Stomach (tissue), 9 donors: ENCODE data around the gene XRCC5. TPM values are rescaled to one million over a fixed set of nuclear protein-coding genes. Genes with fewer than 3 reads are reported as not detected.

Experiments
- DNase-seq, 2 donors: peaks; one replicate each; pipeline versions ENCODE4 v3.0.0 to v3.0.0-alpha.2; 2013 to 2019
- H3K27ac ChIP-seq, 5 donors: fragments of 200-600 bp in 4 of 5; sonication (generic) in 4 of 5; one replicate each; pipeline ENCODE4 v1.5.1; 2013 to 2019; ENCODE audit warnings: mild to moderate bottlenecking in 1 of 5, moderate library complexity in 1 of 5
- H3K27me3 ChIP-seq, 3 donors: fragments of 200-600 bp; sonication (generic); one replicate each; pipeline ENCODE4 v1.5.1; 2017 to 2019; ENCODE audit warnings: mixed run types in 1 of 3
- H3K36me3 ChIP-seq, 4 donors: fragments of 200-600 bp; sonication (generic); 1 replicate in 3 of 4; 2 replicates in 1 of 4; pipeline ENCODE4 v1.5.1; 2016 to 2019
- H3K4me1 ChIP-seq, 4 donors: fragments of 200-600 bp; sonication (generic); one replicate each; pipeline ENCODE4 v1.5.1; 2016 to 2019
- H3K4me3 ChIP-seq, 4 donors: fragments of 200-600 bp; sonication (generic) in 3 of 4; one replicate each; pipeline ENCODE4 v1.5.1; 2016 to 2019; ENCODE audit warnings: mild to moderate bottlenecking in 1 of 4
- H3K9me3 ChIP-seq, 4 donors: fragments of 200-600 bp; sonication (generic); one replicate each; pipeline ENCODE4 v1.5.1; 2016 to 2019
- EP300 ChIP-seq: sonication (generic); formaldehyde crosslinking; IDR thresholded peaks from one replicate; pipeline ENCODE4 v1.6.1; 2017; ENCODE audit warnings: antibody characterized with exemption
- POLR2A ChIP-seq, 4 donors: fragments of 450-650 bp; IDR thresholded peaks; one replicate each; pipeline ENCODE4 v1.6.1; 2016; ENCODE audit warnings: antibody characterized with exemption in 4 of 4, control low read depth in 2 of 4, mild to moderate bottlenecking in 1 of 4, moderate library complexity in 1 of 4
- POLR2AphosphoS5 ChIP-seq, 3 donors: sonication (generic); formaldehyde crosslinking; IDR thresholded peaks; one replicate each; pipeline ENCODE4 v1.6.1; 2016; ENCODE audit warnings: antibody characterized with exemption in 3 of 3
- WGBS, 5 donors: extraction: QIAGEN DNeasy Blood & Tissue Kit in 3 of 5; methylation state at CpG; one replicate each; pipeline versions ENCODE4 v1.1.5 to v1.1.7; 2013 to 2018; 5-methylcytosine and 5-hydroxymethylcytosine counted together
- intact Hi-C: fragments of 100-400 bp; cut with DNase I; formaldehyde crosslinking; loops from one replicate; pipeline ENCODE4 v1.15.1; 2023; ENCODE audit warnings: low total_unique reads
- polyA plus RNA-seq, 3 donors: library from polyadenylated mRNA; stranded (reverse); fragments of 200-250 nt; gene quantifications; one replicate each; pipeline ENCODE4 v1.2.3, GENCODE V29; 2013
- total RNA-seq, 5 donors: library from RNA; depleted of rRNA; stranded (reverse); fragments of >200 nt; gene quantifications; one replicate each; pipeline versions ENCODE4 v1.1.0 to v1.2.3, GENCODE V29; 2014 to 2016
- TF ChIP-seq, protein P1 (sequence below), 7 experiments: fragments of 450-650 bp in 4 of 7; fragments of 200-600 bp in 3 of 7; sonication (generic) in 3 of 7; IDR thresholded peaks; one replicate each; pipeline ENCODE4 v1.5.1; 2016 to 2019; ENCODE audit warnings: antibody characterized with exemption in 7 of 7, control low read depth in 2 of 7, mild to moderate bottlenecking in 1 of 7
- donor health status: healthy with polysubstance abuse.
- donor health status: Bipolar disorder and iron deficiency.
- donor health status: healthy.

XRCC5 gene
- total and polyA plus RNA-seq, 8 donors: 70.2 to 302 (median 92.9) TPM

DNA sequence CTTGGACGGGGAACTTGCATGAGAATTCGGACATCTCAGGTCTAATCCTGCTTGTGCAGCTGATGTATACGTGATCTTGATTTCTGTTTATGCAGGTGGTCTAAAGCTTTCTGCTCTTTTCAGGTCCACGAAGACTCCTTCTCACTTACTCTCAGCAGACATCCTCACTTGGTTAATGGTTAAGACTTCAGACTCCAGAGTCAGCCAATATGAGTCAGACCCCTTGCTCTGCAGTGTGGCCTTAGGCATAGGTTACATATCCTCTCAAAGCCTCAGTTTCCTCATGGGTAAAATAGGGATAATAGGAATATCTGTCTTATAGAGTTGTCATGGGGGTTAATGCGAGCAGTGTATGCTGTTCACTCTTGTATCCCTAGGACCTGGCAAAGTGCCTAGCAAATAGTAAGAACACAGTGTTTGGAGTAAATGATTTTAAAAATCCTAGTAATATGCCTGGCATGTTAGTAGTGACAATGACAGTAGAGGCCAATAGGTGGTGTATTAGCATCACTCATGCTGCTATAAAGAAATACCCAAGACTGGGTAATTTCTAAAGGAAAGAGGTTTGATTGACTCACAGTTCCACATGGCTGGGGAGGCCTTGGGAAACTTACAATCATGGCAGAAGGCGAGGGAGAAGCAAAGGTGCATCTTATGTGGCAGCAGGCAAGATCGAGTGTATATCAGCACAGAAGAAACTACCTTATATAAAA, 42.3 kb downstream of the XRCC5 start:
- TF ChIP-seq POLR2A (IDR thresholded peaks at IDR 0.05) (no peak), POLR2AphosphoS5 (IDR thresholded peaks at IDR 0.05) (no peak), EP300 (no peak)
- TF ChIP-seq, protein P1, sequence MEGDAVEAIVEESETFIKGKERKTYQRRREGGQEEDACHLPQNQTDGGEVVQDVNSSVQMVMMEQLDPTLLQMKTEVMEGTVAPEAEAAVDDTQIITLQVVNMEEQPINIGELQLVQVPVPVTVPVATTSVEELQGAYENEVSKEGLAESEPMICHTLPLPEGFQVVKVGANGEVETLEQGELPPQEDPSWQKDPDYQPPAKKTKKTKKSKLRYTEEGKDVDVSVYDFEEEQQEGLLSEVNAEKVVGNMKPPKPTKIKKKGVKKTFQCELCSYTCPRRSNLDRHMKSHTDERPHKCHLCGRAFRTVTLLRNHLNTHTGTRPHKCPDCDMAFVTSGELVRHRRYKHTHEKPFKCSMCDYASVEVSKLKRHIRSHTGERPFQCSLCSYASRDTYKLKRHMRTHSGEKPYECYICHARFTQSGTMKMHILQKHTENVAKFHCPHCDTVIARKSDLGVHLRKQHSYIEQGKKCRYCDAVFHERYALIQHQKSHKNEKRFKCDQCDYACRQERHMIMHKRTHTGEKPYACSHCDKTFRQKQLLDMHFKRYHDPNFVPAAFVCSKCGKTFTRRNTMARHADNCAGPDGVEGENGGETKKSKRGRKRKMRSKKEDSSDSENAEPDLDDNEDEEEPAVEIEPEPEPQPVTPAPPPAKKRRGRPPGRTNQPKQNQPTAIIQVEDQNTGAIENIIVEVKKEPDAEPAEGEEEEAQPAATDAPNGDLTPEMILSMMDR (IDR thresholded peaks at IDR 0.05): no peak
- 84 to 93% (median 89%) methylated on average over 7 of the region's 7 CpGs for WGBS, 5 donors
- DNase-seq: no peak
- no peak overlapping the region for H3K4me3 ChIP-seq
- intact Hi-C loops: no loop called here
- H3K27ac ChIP-seq: no peak overlapping the region
- no peaks in the 10 kb centered on the region for H3K4me1 ChIP-seq
- H3K36me3 ChIP-seq: peaks cover 66 to 100% (median 98%) of the 10 kb centered on the region in 4 donors
- H3K27me3 ChIP-seq: no peaks in the 10 kb centered on the region
- H3K9me3 ChIP-seq: no peaks in the 10 kb centered on the region

DNA sequence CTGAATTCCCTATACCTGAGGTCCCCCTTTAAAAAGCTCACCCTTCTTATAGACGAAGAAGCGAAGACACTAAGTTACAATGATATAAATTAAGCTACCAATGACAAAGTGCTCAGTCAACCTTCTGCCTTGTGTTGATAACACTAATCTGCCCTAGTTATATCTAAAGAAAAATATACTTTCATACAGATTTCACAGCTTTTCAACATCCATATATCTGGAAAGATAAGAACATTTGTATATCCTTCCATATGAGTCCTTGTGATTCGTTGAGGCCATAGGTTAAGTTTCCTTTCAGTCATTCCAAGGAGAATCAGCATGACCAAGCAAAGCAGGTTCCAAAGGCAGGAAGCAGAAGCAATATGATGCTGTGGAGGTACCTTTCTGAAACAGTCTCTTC, 46.8 kb downstream of the XRCC5 start:
- 78 to 84% (median 83%) methylated on average over 3 of the region's 3 CpGs for WGBS, 5 donors
- Histone ChIP-seq H3K4me1 (no peaks in the 10 kb centered on the region), H3K4me3 (no peak overlapping the region), H3K27ac (no peak overlapping the region), H3K27me3 (no peaks in the 10 kb centered on the region), H3K9me3 (no peaks in the 10 kb centered on the region), H3K36me3 (peaks cover 44 to 92% (median 79%) of the 10 kb centered on the region in 4 donors)
- intact Hi-C loops: no loop called here
- TF ChIP-seq EP300 (no peak), POLR2AphosphoS5 (IDR thresholded peaks at IDR 0.05) (no peak), POLR2A (IDR thresholded peaks at IDR 0.05) (no peak)
- TF ChIP-seq, protein P1 (IDR thresholded peaks at IDR 0.05): no peak
- DNase-seq: no peak

DNA sequence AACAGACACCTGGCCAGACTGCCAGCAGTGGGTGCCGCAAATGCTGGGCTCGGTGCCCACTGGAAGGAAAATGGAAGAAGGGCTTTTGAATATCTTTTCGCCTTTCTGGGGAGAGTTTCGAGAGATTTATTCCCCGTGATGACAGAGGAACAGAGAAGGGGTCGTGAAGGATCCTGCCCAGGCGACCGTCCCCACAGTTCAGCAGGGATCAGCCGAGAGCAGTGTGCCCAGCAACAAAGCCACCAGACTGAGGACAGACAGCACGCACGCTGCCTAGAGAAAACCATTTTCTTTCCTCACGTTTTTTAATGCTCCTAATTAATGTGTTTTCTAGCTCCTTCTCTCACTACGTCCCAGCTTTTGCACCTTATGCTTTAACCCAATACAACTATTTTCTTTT, 47.7 kb downstream of the XRCC5 start:
- Histone ChIP-seq H3K36me3 (peaks cover 44 to 92% (median 79%) of the 10 kb centered on the region in 4 donors), H3K4me1 (no peaks in the 10 kb centered on the region), H3K4me3 (no peak overlapping the region), H3K27me3 (no peaks in the 10 kb centered on the region), H3K27ac (no peak overlapping the region), H3K9me3 (no peaks in the 10 kb centered on the region)
- intact Hi-C loops: no loop called here
- 95 to 99% (median 97%) methylated on average over 13 of the region's 13 CpGs for WGBS, 5 donors
- DNase-seq: no peak
- TF ChIP-seq, protein P1 (IDR thresholded peaks at IDR 0.05): no peak
- TF ChIP-seq EP300: no peak
- TF ChIP-seq POLR2AphosphoS5 (IDR thresholded peaks at IDR 0.05): no peak
- no peak for TF ChIP-seq POLR2A (IDR thresholded peaks at IDR 0.05)

DNA sequence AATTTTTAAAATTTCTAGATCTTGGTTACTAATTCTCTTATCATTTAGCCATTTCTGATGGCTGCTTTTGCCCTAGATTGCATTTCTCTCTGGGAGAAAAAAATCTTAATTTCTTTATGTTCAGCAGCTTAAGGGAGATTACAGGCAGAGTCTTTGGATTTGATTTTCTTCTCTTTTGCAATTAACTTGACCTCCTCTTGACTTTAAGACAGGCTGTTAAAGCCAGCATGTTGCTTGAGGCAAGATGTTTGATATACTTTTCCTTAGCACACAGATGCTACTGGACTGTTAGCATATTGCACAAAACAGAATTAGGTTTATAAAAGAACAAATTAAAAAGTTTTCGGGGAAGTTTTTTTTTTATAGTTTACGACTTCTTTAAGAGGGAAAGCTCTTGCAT, 50.0 kb downstream of the XRCC5 start:
- peaks cover 52 to 92% (median 79%) of the 10 kb centered on the region in 4 donors for H3K36me3 ChIP-seq

More for the DNA sequence above, 50.0 kb downstream of the XRCC5 start:
- Histone ChIP-seq H3K4me1 (peaks cover 0 to 10% (median 0%) of the 10 kb centered on the region in 4 donors), H3K4me3 (no peak overlapping the region), H3K27ac (no peak overlapping the region), H3K9me3 (no peaks in the 10 kb centered on the region), H3K27me3 (no peaks in the 10 kb centered on the region)
- DNase-seq: no peak
- TF ChIP-seq, protein P1 (IDR thresholded peaks at IDR 0.05): no peak
- TF ChIP-seq POLR2A (IDR thresholded peaks at IDR 0.05) (no peak), POLR2AphosphoS5 (IDR thresholded peaks at IDR 0.05) (no peak), EP300 (no peak)
- 69 to 87% (median 85%) methylated on average over 2 of the region's 2 CpGs for WGBS, 5 donors
- intact Hi-C loops: no loop called here
